Measurements from ENCODE around the gene GPR15LG. TPM values are rescaled to one million over a fixed set of nuclear protein-coding genes. Genes with fewer than 3 reads are reported as not detected.
"Not testable (repeated sequence)": the region's sequence is repeated elsewhere in the genome, so short reads cannot be mapped to it uniquely, and the experiment has no call there.

GPR15LG gene
- total and polyA plus RNA-seq, 2 donors: 16.6 to 18.6 TPM

GRCh38 chr10:84172467-84173356, 889 bp upstream of the GPR15LG start:
- Histone ChIP-seq H3K27ac (ENCODE audit: low read depth) (peak overlapping the region; percentile 38), H3K4me1 (ENCODE audit: insufficient read depth) (no peaks in the 10 kb centered on the region), H3K36me3 (ENCODE audit: insufficient read depth) (no peaks in the 10 kb centered on the region), H3K4me3 (ENCODE audit: low read depth, low read length) (no peak overlapping the region)
- DNase-seq (ENCODE audit: extremely low spot score): no peak
- 77% methylated on average over 9 of the region's 9 CpGs for WGBS

- WGBS: 84% methylated on average over 6 of the region's 6 CpGs
Measured at GRCh38 chr10:84175436-84175835, 1.8 kb downstream of the GPR15LG start.

GRCh38 chr10:84176351-84176750, 2.8 kb downstream of the GPR15LG start:
- DNase-seq (ENCODE audit: extremely low spot score): no peak
- H3K4me1 ChIP-seq (ENCODE audit: insufficient read depth): no peaks in the 10 kb centered on the region
- WGBS: 71% methylated on average over 4 of the region's 4 CpGs
- no peak overlapping the region for H3K27ac ChIP-seq (ENCODE audit: low read depth)
- H3K36me3 ChIP-seq (ENCODE audit: insufficient read depth): no peaks in the 10 kb centered on the region
- H3K4me3 ChIP-seq (ENCODE audit: low read depth, low read length): no peak overlapping the region

More at GRCh38 chr10:84175436-84175835, 1.8 kb downstream of the GPR15LG start:
- no peaks in the 10 kb centered on the region for H3K36me3 ChIP-seq (ENCODE audit: insufficient read depth)
- H3K4me3 ChIP-seq (ENCODE audit: low read depth, low read length): no peak overlapping the region
- no peaks in the 10 kb centered on the region for H3K4me1 ChIP-seq (ENCODE audit: insufficient read depth)
- H3K27ac ChIP-seq (ENCODE audit: low read depth): no peak overlapping the region
- DNase-seq (ENCODE audit: extremely low spot score): no peak

- Histone ChIP-seq H3K36me3 (ENCODE audit: insufficient read depth) (no peaks in the 10 kb centered on the region), H3K4me1 (ENCODE audit: insufficient read depth) (no peaks in the 10 kb centered on the region), H3K27ac (ENCODE audit: low read depth) (no peak overlapping the region), H3K4me3 (ENCODE audit: low read depth, low read length) (no peak overlapping the region)
- WGBS: 84% methylated on average over 4 of the region's 4 CpGs
- DNase-seq (ENCODE audit: extremely low spot score): no peak
Measured at GRCh38 chr10:84176836-84177474, 3.4 kb downstream of the GPR15LG start.

GRCh38 chr10:84177541-84178141, 4.0 kb downstream of the GPR15LG start:
- DNase-seq (ENCODE audit: extremely low spot score): no peak
- no peaks in the 10 kb centered on the region for H3K4me1 ChIP-seq (ENCODE audit: insufficient read depth)
- no peaks in the 10 kb centered on the region for H3K36me3 ChIP-seq (ENCODE audit: insufficient read depth)
- H3K27ac ChIP-seq (ENCODE audit: low read depth): peak overlapping the region; percentile 42
- H3K4me3 ChIP-seq (ENCODE audit: low read depth, low read length): no peak overlapping the region
- 64% methylated on average over 8 of the region's 8 CpGs for WGBS

GRCh38 chr10:84178160-84178609, 4.6 kb downstream of the GPR15LG start:
- DNase-seq (ENCODE audit: extremely low spot score): no peak
- no peaks in the 10 kb centered on the region for H3K36me3 ChIP-seq (ENCODE audit: insufficient read depth)
- peak overlapping the region; percentile 42 for H3K27ac ChIP-seq (ENCODE audit: low read depth)
- 96% methylated on average over 3 of the region's 3 CpGs for WGBS
- H3K4me1 ChIP-seq (ENCODE audit: insufficient read depth): no peaks in the 10 kb centered on the region
- no peak overlapping the region for H3K4me3 ChIP-seq (ENCODE audit: low read depth, low read length)

DNA sequence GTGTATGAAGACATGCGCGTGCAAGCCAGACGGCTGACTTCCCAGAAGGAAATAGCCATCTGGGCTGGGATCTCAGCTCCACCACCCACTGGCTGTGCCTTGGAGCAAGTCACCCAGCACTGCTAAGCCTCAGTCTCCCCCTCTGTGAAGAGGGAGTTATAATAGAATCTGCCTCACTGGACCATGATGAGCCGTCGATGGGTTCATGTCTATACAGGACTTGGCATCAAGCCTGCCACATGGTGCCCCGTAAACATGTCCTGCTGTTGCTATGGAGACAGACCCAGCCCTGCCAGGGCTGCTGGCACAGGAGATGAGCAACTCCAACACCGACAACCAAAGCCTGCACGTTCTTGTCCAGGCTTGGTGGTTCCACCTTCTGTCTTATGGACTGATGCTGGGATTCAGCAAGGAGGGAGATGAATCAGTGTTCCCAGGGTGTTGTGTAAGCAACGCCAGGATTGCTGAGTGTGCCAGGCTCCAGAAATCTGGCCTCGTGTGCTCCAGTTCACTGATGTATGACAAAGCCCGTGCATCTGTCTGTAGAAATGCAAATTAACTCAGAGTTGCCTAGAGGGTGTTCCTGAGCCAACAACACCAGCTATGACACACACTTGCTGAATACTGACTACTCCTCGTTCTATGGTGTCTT, 5.6 kb downstream of the GPR15LG start:
- Histone ChIP-seq H3K27ac (ENCODE audit: low read depth) (no peak overlapping the region), H3K4me3 (ENCODE audit: low read depth, low read length) (no peak overlapping the region), H3K36me3 (ENCODE audit: insufficient read depth) (no peaks in the 10 kb centered on the region), H3K4me1 (ENCODE audit: insufficient read depth) (no peaks in the 10 kb centered on the region)
- 57% methylated on average over 12 of the region's 12 CpGs for WGBS
- peak; percentile 33 for DNase-seq (ENCODE audit: extremely low spot score)

DNA sequence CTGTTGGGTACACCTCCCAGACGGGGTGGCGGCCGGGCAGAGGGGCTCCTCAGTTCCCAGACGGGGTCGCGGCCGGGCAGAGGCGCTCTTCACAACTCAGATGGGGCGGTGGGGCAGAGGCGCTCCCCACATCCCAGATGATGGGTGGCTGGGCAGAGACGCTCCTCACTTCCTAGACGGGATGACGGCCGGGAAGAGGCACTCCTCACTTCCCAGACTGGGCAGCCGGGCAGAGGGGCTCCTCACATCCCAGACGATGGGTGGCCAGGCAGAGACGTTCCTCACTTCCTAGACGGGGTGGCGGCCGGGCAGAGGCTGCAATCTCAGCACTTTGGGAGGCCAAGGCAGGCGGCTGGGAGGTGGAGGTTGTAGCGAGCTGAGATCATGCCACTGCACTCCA, 6.8 kb downstream of the GPR15LG start:
- H3K4me3 ChIP-seq (ENCODE audit: low read depth, low read length); DNase-seq (ENCODE audit: extremely low spot score); H3K36me3 ChIP-seq (ENCODE audit: insufficient read depth); H3K4me1 ChIP-seq (ENCODE audit: insufficient read depth); H3K27ac ChIP-seq (ENCODE audit: low read depth): not testable (repeated sequence)
- 90% methylated on average over 20 of the region's 22 CpGs for WGBS

GRCh38 chr10:84181631-84182030, 8.0 kb downstream of the GPR15LG start:
- whole genome bisulfite sequencing: 79% methylated on average over 5 of the region's 5 CpGs
- Histone ChIP-seq H3K36me3 (ENCODE audit: insufficient read depth) (no peaks in the 10 kb centered on the region), H3K4me3 (ENCODE audit: low read depth, low read length) (no peak overlapping the region), H3K4me1 (ENCODE audit: insufficient read depth) (no peaks in the 10 kb centered on the region), H3K27ac (ENCODE audit: low read depth) (no peak overlapping the region)
- DNase-seq (ENCODE audit: extremely low spot score): no peak

- Histone ChIP-seq H3K27ac (ENCODE audit: low read depth) (no peak overlapping the region), H3K4me3 (ENCODE audit: low read depth, low read length) (no peak overlapping the region), H3K4me1 (ENCODE audit: insufficient read depth) (no peaks in the 10 kb centered on the region), H3K36me3 (ENCODE audit: insufficient read depth) (no peaks in the 10 kb centered on the region)
- 64% methylated on average over 4 of the region's 4 CpGs for WGBS
- DNase-seq (ENCODE audit: extremely low spot score): no peak
Measured at GRCh38 chr10:84184517-84184916, 10.9 kb downstream of the GPR15LG start.

- 61% methylated on average over 11 of the region's 11 CpGs for WGBS
- no peaks in the 10 kb centered on the region for H3K4me1 ChIP-seq (ENCODE audit: insufficient read depth)
Measured at GRCh38 chr10:84185526-84186175, 12.1 kb downstream of the GPR15LG start.

GRCh38 chr10:84188815-84189214, 15.2 kb downstream of the GPR15LG start:
- no peaks in the 10 kb centered on the region for H3K4me1 ChIP-seq (ENCODE audit: insufficient read depth)
- 67% methylated on average over 3 of the region's 3 CpGs for WGBS

More at GRCh38 chr10:84185526-84186175, 12.1 kb downstream of the GPR15LG start:
- Histone ChIP-seq H3K36me3 (ENCODE audit: insufficient read depth) (no peaks in the 10 kb centered on the region), H3K4me3 (ENCODE audit: low read depth, low read length) (no peak overlapping the region), H3K27ac (ENCODE audit: low read depth) (no peak overlapping the region)
- no peak for DNase-seq (ENCODE audit: extremely low spot score)

GRCh38 chr10:84190621-84191020, 17.0 kb downstream of the GPR15LG start:
- Histone ChIP-seq H3K4me3 (ENCODE audit: low read depth, low read length) (no peak overlapping the region), H3K36me3 (ENCODE audit: insufficient read depth) (no peaks in the 10 kb centered on the region), H3K27ac (ENCODE audit: low read depth) (no peak overlapping the region), H3K4me1 (ENCODE audit: insufficient read depth) (no peaks in the 10 kb centered on the region)
- no peak for DNase-seq (ENCODE audit: extremely low spot score)
- 83% methylated on average over 3 of the region's 3 CpGs for WGBS

More at GRCh38 chr10:84188815-84189214, 15.2 kb downstream of the GPR15LG start:
- Histone ChIP-seq H3K27ac (ENCODE audit: low read depth) (no peak overlapping the region), H3K4me3 (ENCODE audit: low read depth, low read length) (no peak overlapping the region), H3K36me3 (ENCODE audit: insufficient read depth) (no peaks in the 10 kb centered on the region)
- DNase-seq (ENCODE audit: extremely low spot score): no peak

All from urinary bladder (tissue), 4 donors.